HG02759 (cell line): Measurements from ENCODE around the gene ACOX2.

ENCODE experiments used
- ATAC-seq: cut with Tn5 transposase; IDR thresholded peaks from one replicate; pipeline ENCODE4 v1.9.1; 2021; ENCODE audit warnings: mild to moderate bottlenecking, moderate library complexity; ENCODE audit not compliant: unreplicated experiment

ACOX2 gene

GRCh38 chr3:58514405-58514804 lies 22.6 kb downstream of the ACOX2 start:
- no peak for ATAC-seq

GRCh38 chr3:58508437-58508836 lies 28.6 kb downstream of the ACOX2 start:
- ATAC-seq: no peak

- ATAC-seq: no peak
These were observed 29.5 kb downstream of the ACOX2 start for GRCh38 chr3:58507356-58508078.

GRCh38 chr3:58502872-58503271 lies 34.1 kb downstream of the ACOX2 start:
- ATAC-seq: no peak

GRCh38 chr3:58497097-58497496 lies 39.9 kb downstream of the ACOX2 start:
- ATAC-seq: no peak

DNA sequence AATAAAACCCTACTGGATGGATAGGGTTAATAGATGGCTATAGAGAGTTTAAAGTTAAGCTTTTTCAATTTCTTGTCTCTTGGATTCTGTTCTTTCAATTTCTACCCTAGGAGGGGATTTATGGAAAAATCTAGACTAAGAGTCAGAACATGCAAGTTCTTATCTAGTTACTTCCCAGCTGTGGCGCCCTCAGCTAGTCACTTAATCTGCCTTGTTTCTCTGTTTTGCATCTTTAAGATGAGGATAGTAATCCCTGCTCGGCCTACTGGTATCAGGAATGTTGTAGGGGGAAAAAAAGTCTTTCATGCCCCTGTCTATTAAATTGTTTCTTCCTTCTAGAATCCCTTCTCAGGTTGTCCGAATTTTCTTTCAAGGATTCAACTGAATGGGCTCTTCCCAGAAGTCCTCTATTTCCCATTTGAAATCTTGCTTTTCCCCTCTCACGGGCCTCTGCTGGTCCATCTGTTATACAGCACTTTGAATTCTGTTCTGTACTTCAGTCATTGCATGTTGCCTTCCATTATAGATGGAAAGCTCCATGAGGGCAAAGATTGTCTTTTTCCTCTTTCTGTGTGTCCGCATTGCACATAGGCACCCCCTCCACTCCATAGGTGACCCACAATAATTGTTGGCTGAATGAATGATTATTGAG lies 40.7 kb downstream of the ACOX2 start:
- ATAC-seq: no peak

- no peak for ATAC-seq
These were observed 41.9 kb downstream of the ACOX2 start for GRCh38 chr3:58495101-58495500.

- no peak for ATAC-seq
These were observed 42.9 kb downstream of the ACOX2 start for GRCh38 chr3:58494107-58494506.

GRCh38 chr3:58492494-58492905 lies 44.5 kb downstream of the ACOX2 start:
- ATAC-seq: no peak

DNA sequence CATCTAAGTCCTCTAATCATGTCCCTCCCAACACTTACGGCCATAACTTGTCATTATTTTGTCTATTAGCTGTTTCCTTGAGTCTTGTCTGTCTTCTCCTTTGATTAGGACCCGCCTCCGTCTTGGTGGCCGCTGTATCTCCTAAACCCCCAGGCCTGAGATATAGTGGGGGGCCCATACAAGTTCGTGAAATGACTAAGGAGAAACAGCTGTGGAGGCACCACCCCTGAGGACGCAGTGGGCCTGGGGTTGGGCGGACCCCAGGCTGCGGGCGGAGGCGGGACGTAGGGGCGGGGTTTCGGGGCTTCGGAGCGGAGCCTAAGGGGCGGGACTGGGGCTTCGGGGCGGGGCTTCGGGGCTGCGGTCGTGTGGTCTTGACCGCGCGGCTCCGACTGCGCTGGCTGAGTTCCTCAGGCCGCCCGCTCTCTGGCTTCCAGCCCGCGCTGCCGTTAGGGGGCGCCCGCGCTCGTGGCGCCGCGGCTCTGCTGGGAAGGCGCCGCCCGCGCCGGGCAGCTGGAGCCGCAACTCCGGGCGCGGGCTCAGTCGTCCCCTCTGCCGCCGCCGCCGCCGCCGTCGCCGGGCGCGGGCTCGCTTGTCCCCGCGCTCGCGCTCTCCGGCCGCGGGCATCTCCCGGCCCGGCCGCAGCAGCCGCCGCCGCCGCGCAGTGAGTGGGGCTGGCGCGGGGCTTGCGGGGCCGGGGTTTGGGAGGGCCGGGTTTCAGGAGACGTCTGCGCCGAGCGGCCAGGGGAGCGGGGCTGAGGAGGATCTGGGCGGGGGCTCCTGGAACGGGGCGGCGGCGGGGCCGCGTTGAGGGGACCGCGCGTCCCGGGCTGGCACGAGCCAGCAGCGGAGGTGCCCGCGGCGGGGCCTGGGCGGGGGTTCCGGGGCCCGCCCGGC lies 45.2 kb downstream of the ACOX2 start, which contains the start of gene KCTD6:
TSS of gene KCTD6 (plus strand) at position 591 of the 897 bp plus-strand sequence. CDS start 6,660 bp downstream, outside the sequence.
- peak; percentile 96 for ATAC-seq

DNA sequence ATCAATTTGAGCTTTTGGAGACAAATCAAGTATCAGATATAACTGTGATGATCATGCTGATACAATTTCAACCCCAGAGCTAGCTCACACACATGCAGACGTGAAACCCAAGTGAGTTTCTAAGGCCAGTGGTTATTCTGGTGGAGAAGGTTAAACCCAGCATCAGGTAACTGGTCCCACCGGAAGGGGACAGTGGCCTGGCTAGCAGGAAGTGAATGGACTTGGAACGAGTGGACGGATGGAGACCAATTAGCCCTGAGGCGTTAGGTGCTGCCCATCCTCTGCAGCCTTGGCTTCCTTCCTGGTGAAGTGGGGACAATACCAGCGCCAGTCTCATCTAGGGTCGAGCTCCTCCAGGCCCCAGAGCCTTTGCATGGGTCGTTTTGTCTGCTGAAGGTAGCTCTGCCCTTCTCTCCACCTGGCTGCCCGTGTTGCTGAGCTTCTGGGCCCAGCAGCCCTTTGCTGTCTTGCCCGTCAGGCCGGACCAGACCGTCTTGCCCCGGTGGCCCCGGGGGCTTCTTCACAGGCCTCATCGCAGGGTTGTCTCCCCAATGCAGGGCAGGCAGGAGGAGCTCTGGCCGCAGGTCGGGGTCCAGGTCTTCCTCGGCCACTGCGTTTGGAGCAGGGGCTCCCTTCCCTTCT lies 46.0 kb downstream of the ACOX2 start:
- no peak for ATAC-seq

DNA sequence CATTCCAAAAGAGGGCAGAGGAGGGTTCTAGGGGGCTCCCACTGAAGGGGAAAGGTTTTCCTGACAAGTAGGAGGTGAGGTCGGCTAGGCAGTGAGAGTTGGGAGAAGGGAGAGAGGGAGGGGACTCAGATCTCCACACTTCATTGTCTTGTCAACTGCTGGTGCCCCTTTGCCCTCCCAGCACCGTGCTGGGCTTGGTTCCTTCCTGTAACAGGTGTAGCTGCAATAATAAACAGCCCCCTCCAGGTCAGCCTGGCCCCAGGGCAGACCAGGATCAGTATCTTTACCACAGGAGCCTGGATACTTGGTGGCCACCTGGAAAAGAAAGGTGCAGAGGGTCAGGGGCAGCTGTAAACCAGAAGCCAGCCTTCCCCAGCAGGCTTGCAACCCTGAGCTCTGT lies 48.0 kb downstream of the ACOX2 start:
- ATAC-seq: no peak

DNA sequence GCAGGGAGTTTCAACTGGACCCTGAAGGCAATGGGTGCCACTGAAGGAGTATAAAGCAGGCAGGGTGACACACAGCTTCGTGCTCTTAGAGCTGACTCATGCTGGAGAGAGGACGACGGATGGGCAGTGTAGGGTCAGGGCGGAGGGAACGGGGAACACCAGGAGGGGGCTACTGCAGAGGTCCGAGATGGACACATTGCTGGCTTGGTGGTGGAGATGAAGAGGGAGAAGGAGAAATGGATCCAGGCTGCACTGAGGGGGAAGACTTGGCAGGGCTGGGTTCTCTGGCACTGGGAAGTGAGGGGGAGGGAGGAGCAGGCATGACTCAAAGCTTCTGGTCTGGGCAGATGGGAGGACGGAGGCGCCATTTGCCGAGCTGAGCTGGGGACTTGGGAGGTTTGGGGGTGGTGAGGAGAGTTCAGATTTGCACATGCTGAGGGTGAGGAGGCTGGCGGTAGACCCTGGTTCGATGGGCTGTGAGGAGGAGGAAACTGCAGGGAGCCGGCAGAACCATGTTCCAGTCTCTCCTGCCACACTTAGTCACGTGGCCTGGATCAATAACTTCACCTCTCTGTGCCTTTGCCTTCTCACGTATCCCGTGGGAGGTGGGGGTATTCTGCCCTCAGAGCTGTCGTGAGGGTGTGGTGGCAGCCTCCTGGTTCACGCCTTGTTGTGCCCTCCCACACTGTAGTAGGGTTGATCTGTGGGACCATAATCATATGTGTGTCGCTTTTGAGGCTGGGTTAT lies 49.7 kb downstream of the ACOX2 start:
- ATAC-seq: no peak

DNA sequence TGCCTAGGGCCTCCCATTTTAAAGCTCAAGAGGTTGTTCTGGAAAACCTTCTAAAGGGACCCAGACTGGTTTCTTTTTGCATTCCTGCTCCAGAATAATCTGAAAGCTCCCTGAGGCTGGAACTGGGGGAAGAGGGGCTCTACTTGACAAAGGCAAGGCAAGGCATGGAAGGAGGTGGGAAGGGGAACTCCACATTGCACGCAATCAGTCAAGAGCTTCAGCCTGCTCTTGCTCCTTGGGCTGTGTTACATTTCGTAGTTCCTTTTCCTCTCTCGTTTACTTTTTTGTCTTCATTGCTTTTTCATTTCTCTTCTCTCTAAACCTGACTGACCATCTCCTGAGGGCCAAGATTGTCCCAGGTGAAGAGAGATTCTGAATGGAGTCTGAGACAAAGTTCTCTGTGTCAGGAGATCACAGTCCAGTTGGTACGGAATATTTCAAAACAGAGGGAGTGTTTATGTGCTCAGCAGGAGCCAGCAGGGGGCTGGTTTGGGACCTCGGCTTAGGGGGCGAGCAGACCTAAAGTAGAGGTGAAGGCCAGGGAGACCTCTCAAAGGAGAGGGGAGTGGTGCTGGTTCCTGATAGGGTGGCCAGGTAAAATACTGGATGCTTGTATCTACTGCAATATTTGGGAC lies 51.1 kb downstream of the ACOX2 start:
- no peak for ATAC-seq

DNA sequence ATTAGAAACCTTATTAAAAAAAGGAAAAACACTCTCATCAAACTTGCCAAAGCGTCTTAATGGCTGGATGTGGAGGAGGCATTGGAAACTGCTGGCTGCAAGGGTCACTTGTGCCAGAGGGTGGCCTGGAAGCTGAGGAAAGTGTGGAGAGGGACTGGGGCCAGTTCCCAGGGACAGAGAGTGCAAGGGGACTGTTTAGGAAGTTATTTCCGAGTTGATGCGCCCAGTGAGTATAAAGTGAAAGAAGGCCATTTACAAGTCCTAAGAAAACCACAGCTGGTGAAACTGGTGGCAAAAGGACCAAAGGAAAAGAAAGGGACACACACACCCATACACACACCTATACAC lies 52.3 kb downstream of the ACOX2 start:
- no peak for ATAC-seq

- no peak for ATAC-seq
These were observed 52.8 kb downstream of the ACOX2 start for GRCh38 chr3:58484045-58484721.

DNA sequence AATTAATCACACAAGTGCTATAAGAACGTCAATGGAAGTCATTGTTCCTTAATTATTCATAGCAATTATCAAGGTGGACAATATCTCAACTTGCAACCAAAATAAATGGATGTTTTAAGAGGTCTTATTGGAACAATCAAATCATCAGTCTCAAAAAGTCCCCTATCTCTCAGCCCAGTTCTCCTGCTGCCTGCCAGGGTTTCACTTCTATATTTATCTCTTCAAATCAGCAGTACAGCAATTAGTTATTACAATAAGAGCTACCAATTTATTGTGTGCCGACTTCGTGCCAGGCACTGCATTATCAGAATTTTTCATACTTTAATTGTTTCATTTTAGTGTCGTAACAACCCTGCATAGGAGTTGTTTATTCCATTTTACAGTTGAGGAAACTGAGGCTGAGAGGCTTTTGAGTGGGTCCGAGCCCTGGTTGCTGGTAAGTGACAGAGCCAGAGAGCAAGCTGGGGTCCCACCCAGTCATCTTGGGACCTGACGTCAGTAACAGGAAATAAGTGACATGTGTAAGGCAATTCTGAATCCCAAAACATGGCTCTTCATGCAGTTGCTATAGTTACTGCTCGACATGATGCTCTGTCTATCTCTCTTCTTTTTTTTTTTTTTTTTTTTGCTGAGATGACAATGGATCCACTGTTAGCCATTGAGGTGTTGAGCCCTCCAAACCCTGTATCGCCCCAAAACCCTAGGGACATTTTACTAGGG lies 53.9 kb downstream of the ACOX2 start:
- no peak for ATAC-seq

GRCh38 chr3:58480309-58480708 lies 56.7 kb downstream of the ACOX2 start:
- ATAC-seq: no peak

- no peak for ATAC-seq
These were observed 58.2 kb downstream of the ACOX2 start for GRCh38 chr3:58478781-58479180.
